Ovary (tissue), 9 donors: ENCODE data around the gene DAB1. TPM values are rescaled to one million over a fixed set of nuclear protein-coding genes. Genes with fewer than 3 reads are reported as not detected.

ENCODE experiments used
- DNase-seq, 5 donors: peaks; one replicate each; pipeline ENCODE4 v3.0.0-alpha.2; 2019 to 2020
- H3K27ac ChIP-seq, 2 donors: fragments of 200-600 bp; one replicate each; pipeline versions ENCODE4 v1.5.1 to v1.8.0; 2019 to 2022
- H3K27me3 ChIP-seq: fragments of 200-600 bp; one replicate; pipeline ENCODE4 v1.8.0; 2022
- H3K36me3 ChIP-seq: fragments of 200-600 bp; sonication (generic); one replicate; pipeline ENCODE4 v1.5.1; 2019
- H3K4me1 ChIP-seq: one replicate; pipeline ENCODE4 v1.8.1; 2013; ENCODE audit warnings: mild to moderate bottlenecking, moderate library complexity; ENCODE audit not compliant: insufficient read depth
- H3K4me3 ChIP-seq: fragments of 200-600 bp; sonication (generic); one replicate; pipeline ENCODE4 v1.5.1; 2017
- H3K9me3 ChIP-seq, 2 donors: fragments of 200-600 bp in 1 of 2; sonication (generic) in 1 of 2; one replicate each; pipeline versions ENCODE4 v1.5.1 to v1.8.1; 2013 to 2019; ENCODE audit warnings: mild to moderate bottlenecking in 1 of 2, moderate library complexity in 1 of 2
- EP300 ChIP-seq: sonication (generic); formaldehyde crosslinking; IDR thresholded peaks from one replicate; pipeline ENCODE4 v1.6.1; 2017; ENCODE audit warnings: antibody characterized with exemption
- POLR2A ChIP-seq: fragments of 450-650 bp; IDR thresholded peaks from one replicate; pipeline ENCODE4 v1.6.1; 2017; ENCODE audit warnings: antibody characterized with exemption, mild to moderate bottlenecking, moderate library complexity
- WGBS, 3 donors: extraction: QIAGEN DNeasy Blood & Tissue Kit in 1 of 3; methylation state at CpG; one replicate each; pipeline versions ENCODE4 v1.1.5 to v1.1.7; 2013 to 2017; 5-methylcytosine and 5-hydroxymethylcytosine counted together
- intact Hi-C, 4 donors: fragments of 100-400 bp; cut with DNase I; formaldehyde crosslinking; loops; one replicate each; pipeline versions ENCODE4 v1.11.0 to v1.15.1; 2022 to 2023
- polyA plus RNA-seq, 2 donors: library from polyadenylated mRNA; stranded (reverse); fragments of 200-250 nt in 1 of 2; fragments of 350-450 nt in 1 of 2; fragmentation: Illumina TruSeq in 1 of 2; extraction: RNeasy Lipid Tissue Mini Kit (QIAGEN cat#74804) in 1 of 2; gene quantifications; one replicate each; pipeline ENCODE4 v1.2.3, GENCODE V29; 2013 to 2014
- total RNA-seq, 7 donors: library from RNA; depleted of rRNA in 2 of 7; stranded (reverse); fragments of >200 nt in 2 of 7; fragmentation: NEBNext Ultra II Directional in 3 of 7; extraction: Animal tissue kit (Norgen Biotek cat#: 25700) in 3 of 7; gene quantifications; one replicate each; pipeline versions ENCODE4 v1.1.0 to v1.2.4, GENCODE V29; 2016 to 2023
- TF ChIP-seq, protein P1 (sequence below), 3 donors: fragments of 450-650 bp in 2 of 3; fragments of 200-600 bp in 1 of 3; IDR thresholded peaks; one replicate each; pipeline versions ENCODE4 v1.5.1 to v1.8.0; 2016 to 2022; ENCODE audit warnings: antibody characterized with exemption in 3 of 3, mild to moderate bottlenecking in 1 of 3
- donor health status: DM: no; HTN: no; CAD: no; lungs with moderate emphysema.
- donor health status: DM: no; HTN: no; CAD: no.
- donor health status: Bipolar disorder and iron deficiency.
- donor health status: DM: yes; HTN: yes; CAD: no.
- donor health status: DM: no; HTN: no; CAD: no.
- donor health status: DM: yes; HTN: yes; CAD: no.

DAB1 gene
- total and polyA plus RNA-seq, 9 donors = 0.22 to 5.5 (median 0.77) TPM

DNA sequence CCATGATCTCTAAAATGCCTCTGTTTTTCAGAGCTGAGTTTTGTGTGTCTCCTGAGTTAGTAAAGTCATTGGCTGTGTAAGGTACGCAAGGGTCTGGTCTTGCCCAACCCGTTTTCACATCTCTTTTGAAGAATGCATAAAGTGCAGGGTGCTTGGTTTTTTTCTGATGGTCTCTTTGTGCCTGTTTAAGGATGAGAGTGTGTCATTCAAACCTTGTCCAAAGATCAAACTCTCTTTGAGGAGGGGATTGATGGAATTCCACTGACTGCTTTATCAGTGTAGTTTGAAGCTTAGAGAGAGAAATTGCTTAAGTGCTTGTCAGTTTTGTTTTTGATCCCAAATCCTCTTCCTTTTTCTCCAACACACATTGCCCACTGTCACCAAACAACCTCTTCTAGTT is 438.0 kb downstream of the DAB1 start:
- Histone ChIP-seq H3K27me3 (no peaks in the 10 kb centered on the region), H3K4me3 (no peak overlapping the region), H3K9me3 (no peaks in the 10 kb centered on the region), H3K4me1 (no peaks in the 10 kb centered on the region), H3K27ac (no peak overlapping the region), H3K36me3 (no peaks in the 10 kb centered on the region)
- 88 to 95% (median 93%) methylated on average over 2 of the region's 2 CpGs for whole genome bisulfite sequencing, 3 donors
- intact Hi-C loops = no loop called here
- DNase-seq = no peak
- TF ChIP-seq EP300 = no peak
- no peak for TF ChIP-seq POLR2A
- TF ChIP-seq, protein P1, sequence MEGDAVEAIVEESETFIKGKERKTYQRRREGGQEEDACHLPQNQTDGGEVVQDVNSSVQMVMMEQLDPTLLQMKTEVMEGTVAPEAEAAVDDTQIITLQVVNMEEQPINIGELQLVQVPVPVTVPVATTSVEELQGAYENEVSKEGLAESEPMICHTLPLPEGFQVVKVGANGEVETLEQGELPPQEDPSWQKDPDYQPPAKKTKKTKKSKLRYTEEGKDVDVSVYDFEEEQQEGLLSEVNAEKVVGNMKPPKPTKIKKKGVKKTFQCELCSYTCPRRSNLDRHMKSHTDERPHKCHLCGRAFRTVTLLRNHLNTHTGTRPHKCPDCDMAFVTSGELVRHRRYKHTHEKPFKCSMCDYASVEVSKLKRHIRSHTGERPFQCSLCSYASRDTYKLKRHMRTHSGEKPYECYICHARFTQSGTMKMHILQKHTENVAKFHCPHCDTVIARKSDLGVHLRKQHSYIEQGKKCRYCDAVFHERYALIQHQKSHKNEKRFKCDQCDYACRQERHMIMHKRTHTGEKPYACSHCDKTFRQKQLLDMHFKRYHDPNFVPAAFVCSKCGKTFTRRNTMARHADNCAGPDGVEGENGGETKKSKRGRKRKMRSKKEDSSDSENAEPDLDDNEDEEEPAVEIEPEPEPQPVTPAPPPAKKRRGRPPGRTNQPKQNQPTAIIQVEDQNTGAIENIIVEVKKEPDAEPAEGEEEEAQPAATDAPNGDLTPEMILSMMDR (IDR thresholded peaks at IDR 0.05) = no peak

DNA sequence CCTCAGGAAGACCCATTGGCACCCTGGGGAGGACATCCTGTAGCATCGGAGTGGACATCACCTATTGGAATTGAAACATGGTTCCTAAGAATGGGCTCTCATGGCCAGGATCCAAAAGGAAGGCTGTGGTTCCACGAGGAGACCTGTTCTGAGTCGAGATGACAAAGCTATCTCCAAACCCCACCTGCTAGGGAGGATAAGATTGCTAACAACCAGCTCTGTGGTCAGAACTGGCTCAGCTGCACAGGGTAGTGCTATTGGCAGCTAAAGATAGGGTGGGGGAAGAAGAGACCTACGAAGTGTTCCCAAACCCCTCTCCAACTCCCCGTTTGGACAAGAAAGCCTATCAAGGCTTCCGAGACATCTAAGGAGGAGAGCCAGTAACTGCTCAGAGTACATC is 440.4 kb downstream of the DAB1 start:
- H3K27ac ChIP-seq = no peak overlapping the region
- H3K4me1 ChIP-seq = no peaks in the 10 kb centered on the region
- H3K9me3 ChIP-seq = no peaks in the 10 kb centered on the region
- H3K27me3 ChIP-seq = no peaks in the 10 kb centered on the region
- no peak overlapping the region for H3K4me3 ChIP-seq
- DNase-seq = no peak
- 59 to 76% (median 62%) methylated on average over 6 of the region's 6 CpGs for whole genome bisulfite sequencing, 3 donors
- H3K36me3 ChIP-seq = no peaks in the 10 kb centered on the region
- intact Hi-C loops = no loop called here
- no peak for TF ChIP-seq POLR2A
- TF ChIP-seq, protein P1 (IDR thresholded peaks at IDR 0.05) = no peak
- TF ChIP-seq EP300 = no peak

DNA sequence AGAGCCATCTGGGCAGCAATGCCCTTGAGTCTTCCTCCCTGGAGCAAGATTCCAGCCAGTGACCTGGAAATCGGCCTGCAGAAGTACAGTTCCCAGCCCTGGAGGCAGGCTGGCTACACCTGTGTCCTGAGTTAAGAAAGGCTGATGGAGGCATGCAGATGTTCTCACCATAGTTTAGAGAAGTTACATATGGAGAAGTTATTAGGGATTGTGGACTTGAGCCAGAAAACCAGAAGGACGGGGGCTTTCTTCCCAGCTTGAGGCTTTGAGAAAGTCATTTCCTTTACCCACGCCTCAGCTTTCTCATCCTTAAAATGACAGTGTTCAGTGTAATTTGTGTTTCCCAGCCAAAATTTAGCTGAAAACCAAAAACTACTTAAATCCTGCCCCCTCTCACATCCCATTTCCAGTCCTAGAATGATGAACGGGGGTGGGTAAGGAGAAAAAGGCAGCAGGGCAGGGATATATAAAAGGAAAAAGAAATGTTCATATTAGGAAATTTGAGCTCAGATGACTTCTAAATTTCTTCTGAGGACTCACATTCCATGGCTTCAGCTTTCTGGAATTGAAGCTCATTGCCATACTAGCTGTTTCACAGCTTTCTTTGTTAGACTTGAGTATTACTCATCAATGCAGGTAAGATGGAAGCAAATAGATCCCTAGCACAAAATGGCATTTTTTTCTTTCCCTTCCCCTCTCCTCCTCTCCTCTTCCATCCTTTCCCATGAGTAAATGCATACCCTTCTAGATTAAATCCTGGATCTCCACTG is 443.7 kb downstream of the DAB1 start:
- Histone ChIP-seq H3K36me3 (no peaks in the 10 kb centered on the region), H3K4me1 (no peaks in the 10 kb centered on the region), H3K4me3 (no peak overlapping the region), H3K9me3 (no peaks in the 10 kb centered on the region), H3K27me3 (no peaks in the 10 kb centered on the region), H3K27ac (no peak overlapping the region)
- TF ChIP-seq POLR2A (no peak), EP300 (no peak)
- TF ChIP-seq, protein P1 (IDR thresholded peaks at IDR 0.05) = no peak
- DNase-seq = no peak
- WGBS, 3 donors = 23 to 30% (median 25%) methylated on average over 4 of the region's 4 CpGs
- intact Hi-C loops = no loop called here

DNA sequence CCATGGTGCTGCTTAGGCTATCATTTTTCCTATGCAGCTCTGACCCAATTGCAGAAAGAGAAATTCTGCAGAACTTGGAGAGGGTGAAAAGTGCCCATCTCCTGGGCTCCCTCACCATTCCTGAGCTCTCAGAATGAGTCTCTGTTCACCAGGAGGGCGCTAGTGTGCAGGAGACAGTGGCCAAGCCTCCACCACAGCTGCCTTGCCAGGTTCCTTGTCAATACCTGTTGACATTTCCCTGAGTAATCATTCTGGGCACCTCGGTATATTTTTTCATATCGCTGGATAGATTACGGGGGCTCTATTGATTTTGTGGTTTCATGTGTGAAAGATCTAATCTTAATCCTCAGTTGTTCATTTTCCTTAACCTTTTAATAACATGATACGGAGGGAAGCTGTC is 445.0 kb downstream of the DAB1 start:
- DNase-seq = no peak
- Histone ChIP-seq H3K27ac (no peak overlapping the region), H3K4me1 (no peaks in the 10 kb centered on the region), H3K36me3 (no peaks in the 10 kb centered on the region), H3K4me3 (no peak overlapping the region), H3K27me3 (no peaks in the 10 kb centered on the region), H3K9me3 (no peaks in the 10 kb centered on the region)
- intact Hi-C loops = no loop called here
- 79 to 90% (median 85%) methylated on average over 5 of the region's 5 CpGs for WGBS, 3 donors
- TF ChIP-seq, protein P1 (IDR thresholded peaks at IDR 0.05) = no peak
- no peak for TF ChIP-seq EP300
- TF ChIP-seq POLR2A = no peak
